HCT116 (cell line): ENCODE measurements around the gene ACOT12. TPM values are rescaled to one million over a fixed set of nuclear protein-coding genes. Genes with fewer than 3 reads are reported as not detected.

Source experiments
- ATAC-seq: fragments of 200-7000 bp; cut with Tn5 transposase; 2 replicates; pipeline ENCODE4 v1.9.1; 2020; ENCODE audit warnings: mild to moderate bottlenecking, moderate library complexity
- BruUV-seq: library from RNA; stranded (reverse); fragments of 400-500 nt; replicated peaks from 2 replicates; lab custom pipeline; 2021; lab: Mats Ljungman, UMichigan
- CTCF ChIA-PET: fragments of 300-600 bp; sonication (Branson Sonifier 250); formaldehyde crosslinking; loops from one replicate; lab custom pipeline; 2021; ENCODE audit warnings: antibody characterized with exemption; lab: Charles Lee
- POLR2A ChIA-PET: fragments of 300-600, 350-600 bp; sonication (Branson Sonifier 250); formaldehyde crosslinking; loops from one replicate; lab custom pipeline; 2021; ENCODE audit warnings: antibody characterized with exemption; lab: Charles Lee
- RAD21 ChIA-PET, 2 experiments: fragments of 300-600 bp; sonication (Branson Sonifier 250); formaldehyde crosslinking; loops; one replicate each; lab custom pipeline; 2023; ENCODE audit warnings: low total read pairs in 2 of 2; ENCODE audit not compliant: uncharacterized antibody in 2 of 2, unreplicated experiment in 2 of 2, low non-redundant PET in 1 of 2; lab: Charles Lee
- DNase-seq: peaks from one replicate; pipeline ENCODE4 v3.0.0-alpha.2; 2010; ENCODE audit warnings: low read depth, low spot score
- H2AFZ ChIP-seq: fragments of 200-600 bp; shearing (Covaris generic), sonication (generic); 2 replicates; pipeline ENCODE4 v1.6.1; 2017; ENCODE audit warnings: low read depth, mixed run types, mixed read lengths, antibody characterized with exemption, low read length; ENCODE audit not compliant: poor library complexity, severe bottlenecking
- H3K27ac ChIP-seq: 2 replicates; pipeline ENCODE4 v1.5.1; 2012; ENCODE audit warnings: low read depth, low read length
- H3K27me3 ChIP-seq: fragments of 200-600 bp; sonication (generic); 2 replicates; pipeline ENCODE4 v1.6.1; 2016; ENCODE audit warnings: mixed run types, low read length, mixed read lengths; ENCODE audit not compliant: insufficient read depth
- H3K36me3 ChIP-seq, 2 experiments: fragments of 200-500 bp in 1 of 2; fragments of 200-600 bp in 1 of 2; sonication (Bioruptor generic) in 1 of 2; sonication (generic) in 1 of 2; 2 replicates each; pipeline versions ENCODE4 v1.5.1 to v1.6.1; 2014 to 2016; ENCODE audit warnings: low read length in 2 of 2, inconsistent platforms in 1 of 2, mixed read lengths in 1 of 2, mixed run types in 1 of 2; ENCODE audit not compliant: insufficient read depth in 2 of 2, control insufficient read depth in 1 of 2
- H3K4me1 ChIP-seq, 2 experiments: fragments of 200-600 bp in 1 of 2; sonication (generic) in 1 of 2; 2 replicates each; pipeline versions ENCODE4 v1.5.1 to v1.6.1; 2012 to 2017; ENCODE audit warnings: low read length in 2 of 2, inconsistent platforms in 1 of 2, mild to moderate bottlenecking in 1 of 2, mixed read lengths in 1 of 2, mixed run types in 1 of 2, moderate library complexity in 1 of 2; ENCODE audit not compliant: insufficient read depth in 2 of 2, control insufficient read depth in 1 of 2
- H3K4me2 ChIP-seq: fragments of 200-600 bp; sonication (generic); 2 replicates; pipeline ENCODE4 v1.6.1; 2017; ENCODE audit warnings: mixed run types, low read length, mixed read lengths
- H3K4me3 ChIP-seq, 2 experiments: fragments of 200-600 bp in 1 of 2; sonication (generic) in 1 of 2; replicated peaks in 1 of 2; 2 replicates each; pipeline ENCODE4 v1.5.1; 2011 to 2016; ENCODE audit warnings: low read length in 2 of 2, control low read depth in 1 of 2, low read depth in 1 of 2, mild to moderate bottlenecking in 1 of 2, mixed read lengths in 1 of 2, mixed run types in 1 of 2
- H3K79me2 ChIP-seq: fragments of 200-600 bp; sonication (generic); 2 replicates; pipeline ENCODE4 v1.6.1; 2017; ENCODE audit warnings: mild to moderate bottlenecking, mixed run types, low read length, moderate library complexity, mixed read lengths; ENCODE audit not compliant: insufficient read depth
- H3K9ac ChIP-seq: fragments of 200-600 bp; sonication (generic); 2 replicates; pipeline ENCODE4 v1.6.1; 2016; ENCODE audit warnings: low read length, mixed read lengths
- H3K9me2 ChIP-seq: fragments of 200-600 bp; sonication (generic), shearing (Covaris generic); 2 replicates; pipeline ENCODE4 v1.6.1; 2017; ENCODE audit warnings: mixed run types, mild to moderate bottlenecking, moderate library complexity; ENCODE audit not compliant: insufficient read depth
- H3K9me3 ChIP-seq, 2 experiments: fragments of 200-500 bp in 1 of 2; fragments of 200-600 bp in 1 of 2; sonication (Bioruptor generic) in 1 of 2; sonication (generic) in 1 of 2; 2 replicates each; pipeline ENCODE4 v1.6.1; 2014 to 2017; ENCODE audit warnings: low read length in 2 of 2, mixed read lengths in 2 of 2, inconsistent platforms in 1 of 2, low read depth in 1 of 2, mild to moderate bottlenecking in 1 of 2, mixed run types in 1 of 2, moderate library complexity in 1 of 2; ENCODE audit not compliant: control insufficient read depth in 1 of 2, insufficient read depth in 1 of 2
- H4K20me1 ChIP-seq: fragments of 200-600 bp; sonication (generic), shearing (Covaris generic); 2 replicates; pipeline ENCODE4 v1.6.1; 2017; ENCODE audit warnings: mixed run types, mild to moderate bottlenecking, moderate library complexity; ENCODE audit not compliant: insufficient read depth
- CBX3 ChIP-seq: IDR thresholded peaks from 2 replicates; pipeline ENCODE4 v1.6.1; 2012; ENCODE audit warnings: low read depth
- CEBPB ChIP-seq: IDR thresholded peaks from 2 replicates; pipeline ENCODE4 v1.6.1; 2012; ENCODE audit warnings: low read depth
- EGR1 ChIP-seq: IDR thresholded peaks from 2 replicates; pipeline ENCODE4 v1.6.1; 2012; ENCODE audit warnings: low read depth
- EZH2phosphoT487 ChIP-seq: fragments of 200-600 bp; IDR thresholded peaks from 2 replicates; pipeline ENCODE4 v1.6.1; 2018; ENCODE audit warnings: antibody characterized with exemption, borderline replicate concordance
- JUND ChIP-seq: IDR thresholded peaks from 2 replicates; pipeline ENCODE4 v1.6.1; 2012
- MAX ChIP-seq: IDR thresholded peaks from 2 replicates; pipeline ENCODE4 v1.6.1; 2012
- POLR2A ChIP-seq: IDR thresholded peaks from 2 replicates; pipeline ENCODE4 v1.7.0; 2011; ENCODE audit warnings: borderline replicate concordance; ENCODE audit not compliant: insufficient read depth, insufficient read length; ENCODE audit errors: extremely low read depth
- POLR2AphosphoS5 ChIP-seq: IDR thresholded peaks from 2 replicates; pipeline ENCODE4 v1.6.1; 2011; ENCODE audit warnings: mild to moderate bottlenecking, low read depth, low read length, moderate library complexity
- SRF ChIP-seq: IDR thresholded peaks from 2 replicates; pipeline ENCODE4 v1.6.1; 2012; ENCODE audit warnings: low read depth
- YY1 ChIP-seq: IDR thresholded peaks from 2 replicates; pipeline ENCODE4 v1.6.1; 2011; ENCODE audit warnings: low read length, low read depth, moderate library complexity, mild to moderate bottlenecking; ENCODE audit not compliant: insufficient replicate concordance; ENCODE audit errors: extremely low read depth
- ZBTB33 ChIP-seq: IDR thresholded peaks from 2 replicates; pipeline ENCODE4 v1.6.1; 2011; ENCODE audit warnings: mild to moderate bottlenecking, low read length, moderate library complexity; ENCODE audit not compliant: insufficient replicate concordance; ENCODE audit errors: extremely low read depth
- ZFX ChIP-seq: fragments of 450-650 bp; IDR thresholded peaks from 2 replicates; pipeline ENCODE4 v1.6.1; 2017
- intact Hi-C: fragments of 100-400 bp; cut with micrococcal nuclease; formaldehyde crosslinking; loops from 2 replicates; pipeline ENCODE4 v1.10.0; 2022
- total RNA-seq: library from RNA; stranded (reverse); gene quantifications from one replicate; pipeline ENCODE4 v1.2.1, GENCODE V29; 2021; ENCODE audit not compliant: unreplicated experiment
- TF ChIP-seq, protein P1 (sequence below), 3 experiments: fragments of 200-600 bp in 1 of 3; sonication (generic) in 1 of 3; IDR thresholded peaks in 2 of 3; conservative IDR thresholded peaks in 1 of 3; 2 replicates each; pipeline ENCODE4 v1.5.1; 2012 to 2017; ENCODE audit warnings: low read depth in 2 of 3, low read length in 2 of 3, antibody characterized with exemption in 1 of 3, borderline replicate concordance in 1 of 3, control low read depth in 1 of 3, mild to moderate bottlenecking in 1 of 3, mixed read lengths in 1 of 3, mixed run types in 1 of 3, moderate library complexity in 1 of 3; ENCODE audit not compliant: insufficient read depth in 1 of 3

Gene ACOT12
- total RNA-seq, 1 experiment from 2014 or later = not detected

DNA sequence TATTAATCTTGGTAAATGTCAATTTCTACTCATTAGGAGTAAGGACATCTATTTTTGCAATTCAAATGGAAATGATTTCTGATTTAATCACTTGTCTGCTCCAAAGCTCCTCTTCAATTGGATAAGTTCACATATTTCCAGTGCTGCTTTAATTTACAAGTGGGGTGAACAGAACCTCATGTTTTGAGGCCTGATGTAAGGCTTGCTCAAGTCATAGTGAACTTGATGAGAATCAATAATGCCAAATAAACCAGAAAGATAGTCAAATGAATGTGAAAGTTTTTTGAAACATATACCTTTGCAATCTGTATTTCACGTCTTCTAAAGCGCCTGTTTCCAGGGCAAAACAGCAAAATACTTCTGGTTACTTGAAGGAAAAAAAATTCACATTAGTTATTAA is 15.4 kb upstream of the ACOT12 start:
- no peak overlapping the region for H3K4me2 ChIP-seq
- DNase-seq (no peak), ATAC-seq (no peak)
- no peak for TF ChIP-seq CBX3
- TF ChIP-seq JUND = no peak
- no peak for TF ChIP-seq EZH2phosphoT487
- TF ChIP-seq ZFX = no peak
- no peak for TF ChIP-seq CEBPB
- TF ChIP-seq YY1 = no peak
- no peak for TF ChIP-seq SRF
- TF ChIP-seq MAX = no peak
- TF ChIP-seq POLR2AphosphoS5 = no peak
- TF ChIP-seq EGR1 = no peak
- TF ChIP-seq POLR2A = no peak
- TF ChIP-seq ZBTB33 = no peak
- TF ChIP-seq, protein P1, sequence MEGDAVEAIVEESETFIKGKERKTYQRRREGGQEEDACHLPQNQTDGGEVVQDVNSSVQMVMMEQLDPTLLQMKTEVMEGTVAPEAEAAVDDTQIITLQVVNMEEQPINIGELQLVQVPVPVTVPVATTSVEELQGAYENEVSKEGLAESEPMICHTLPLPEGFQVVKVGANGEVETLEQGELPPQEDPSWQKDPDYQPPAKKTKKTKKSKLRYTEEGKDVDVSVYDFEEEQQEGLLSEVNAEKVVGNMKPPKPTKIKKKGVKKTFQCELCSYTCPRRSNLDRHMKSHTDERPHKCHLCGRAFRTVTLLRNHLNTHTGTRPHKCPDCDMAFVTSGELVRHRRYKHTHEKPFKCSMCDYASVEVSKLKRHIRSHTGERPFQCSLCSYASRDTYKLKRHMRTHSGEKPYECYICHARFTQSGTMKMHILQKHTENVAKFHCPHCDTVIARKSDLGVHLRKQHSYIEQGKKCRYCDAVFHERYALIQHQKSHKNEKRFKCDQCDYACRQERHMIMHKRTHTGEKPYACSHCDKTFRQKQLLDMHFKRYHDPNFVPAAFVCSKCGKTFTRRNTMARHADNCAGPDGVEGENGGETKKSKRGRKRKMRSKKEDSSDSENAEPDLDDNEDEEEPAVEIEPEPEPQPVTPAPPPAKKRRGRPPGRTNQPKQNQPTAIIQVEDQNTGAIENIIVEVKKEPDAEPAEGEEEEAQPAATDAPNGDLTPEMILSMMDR (IDR thresholded peaks at IDR 0.05 in 2 of 3, conservative IDR thresholded peaks at IDR 0.05 in 1 of 3; ENCODE audit: borderline replicate concordance in 1 of 3, insufficient read depth in 1 of 3, low read depth in 2 of 3, low read length in 2 of 3) = no peak
- ChIA-PET RAD21 (no interaction called here), POLR2A (no interaction called here), CTCF (no interaction called here)
- H3K9me2 ChIP-seq = no peaks in the 10 kb centered on the region
- BruUV-seq = no TSS peak
- H3K9me3 ChIP-seq = no peaks in the 10 kb centered on the region
- no peaks in the 10 kb centered on the region for H3K36me3 ChIP-seq
- intact Hi-C loops = no loop called here
- no peaks in the 10 kb centered on the region for H4K20me1 ChIP-seq
- no peak overlapping the region for H2AFZ ChIP-seq
- no peaks in the 10 kb centered on the region for H3K4me1 ChIP-seq
- H3K79me2 ChIP-seq = no peaks in the 10 kb centered on the region
- H3K9ac ChIP-seq = no peak overlapping the region
- H3K27me3 ChIP-seq = no peaks in the 10 kb centered on the region
- no peak overlapping the region for H3K4me3 ChIP-seq
- no peak overlapping the region for H3K27ac ChIP-seq
